DMS153 (cell line): ENCODE measurements around the gene TP53TG3.
"Not testable (repeated sequence)": the region's sequence is repeated elsewhere in the genome, so short reads cannot be mapped to it uniquely, and the experiment has no call there.

ENCODE experiments used
- DNase-seq: peaks from one replicate; lab custom pipeline; 2025; lab: John Stamatoyannopoulos, UW

The TP53TG3 gene

GRCh38 chr16:32676065-32676464, at the start of gene TP53TG3:
TP53TG3 (minus strand) TSS chr16:32676165; CDS start chr16:32676097, 68 bp downstream.
- DNase-seq = not testable (repeated sequence)

DNA sequence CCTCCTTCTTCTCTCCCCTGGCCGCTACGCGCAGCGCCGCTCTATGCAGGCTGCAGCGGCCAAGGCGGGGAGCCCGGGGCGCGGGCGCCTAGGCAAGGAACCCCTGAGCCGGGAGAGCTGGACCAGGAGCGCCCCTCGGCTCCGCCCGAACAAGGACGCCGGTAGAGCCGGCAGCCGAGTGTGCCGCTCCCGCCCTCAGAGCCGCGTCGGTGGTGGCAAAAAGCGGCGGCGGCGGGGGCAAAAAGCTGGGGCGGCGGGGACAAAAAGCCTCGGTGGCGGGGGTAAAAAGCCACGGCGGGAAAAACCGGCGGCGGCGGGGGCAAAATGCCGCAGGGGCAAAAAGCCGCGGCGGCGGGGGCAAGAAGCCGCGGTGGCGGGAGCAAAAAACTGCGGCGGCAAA, 25.1 kb downstream of the TP53TG3 start:
- not testable (repeated sequence) for DNase-seq

- DNase-seq = not testable (repeated sequence)
These were observed 28.4 kb downstream of the TP53TG3 start for GRCh38 chr16:32647562-32647961.

DNA sequence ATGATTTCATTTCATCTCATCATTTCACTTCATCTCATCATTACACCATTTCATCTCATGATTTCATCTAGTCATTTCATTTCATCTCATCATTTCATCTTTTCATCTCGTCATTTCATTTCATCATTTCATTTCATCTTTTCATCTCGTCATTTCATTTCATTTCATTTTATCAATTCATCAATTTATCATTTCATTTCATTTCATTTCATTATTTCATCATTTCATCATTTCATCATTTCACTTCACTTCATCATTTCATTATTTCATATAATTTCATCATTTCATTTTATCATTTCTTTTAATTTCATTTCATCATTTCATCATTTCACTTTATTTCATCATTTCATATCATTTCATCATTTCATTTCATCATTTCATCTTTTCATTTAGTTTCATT, 29.2 kb downstream of the TP53TG3 start:
- not testable (repeated sequence) for DNase-seq

DNA sequence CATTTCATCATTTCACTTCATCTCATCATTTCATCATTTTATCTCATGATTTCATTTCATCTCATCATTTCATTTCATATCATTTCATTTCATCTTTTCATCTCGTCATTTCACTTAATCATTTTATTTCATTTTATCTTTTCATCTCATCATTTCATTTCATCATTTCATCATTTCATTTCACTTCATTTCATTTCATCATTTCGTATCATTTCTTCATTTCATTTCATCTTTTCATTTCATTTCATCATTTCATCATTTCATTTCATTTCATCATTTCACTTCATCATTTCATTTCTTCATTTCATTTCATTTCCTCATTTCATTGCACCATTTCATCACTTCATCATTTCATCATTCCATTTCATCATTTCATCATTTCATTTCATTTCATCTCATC, 29.8 kb downstream of the TP53TG3 start:
- DNase-seq = not testable (repeated sequence)

DNA sequence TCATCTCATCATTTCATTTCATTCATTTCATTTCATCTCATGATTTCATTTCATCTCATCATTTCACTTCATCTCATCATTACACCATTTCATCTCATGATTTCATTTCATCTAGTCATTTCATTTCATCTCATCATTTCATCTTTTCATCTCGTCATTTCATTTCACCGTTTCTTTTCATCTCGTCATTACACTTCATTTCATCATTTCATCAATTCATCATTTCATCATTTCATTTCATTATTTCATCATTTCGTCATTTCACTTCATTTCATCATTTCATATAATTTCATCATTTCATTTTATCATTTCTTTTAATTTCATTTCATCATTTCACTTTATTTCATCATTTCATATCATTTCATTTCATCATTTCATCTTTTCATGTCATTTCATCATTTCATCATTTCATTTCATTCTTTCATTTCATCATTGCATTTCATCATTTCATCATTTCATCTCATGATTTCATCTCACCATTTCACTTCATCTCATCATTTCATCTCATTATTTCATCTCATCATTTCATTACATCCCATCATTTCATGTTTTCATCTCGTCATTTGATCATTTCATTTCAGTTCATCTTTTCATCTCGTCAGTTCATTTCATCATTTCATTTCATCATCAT, 30.6 kb downstream of the TP53TG3 start:
- not testable (repeated sequence) for DNase-seq

DNA sequence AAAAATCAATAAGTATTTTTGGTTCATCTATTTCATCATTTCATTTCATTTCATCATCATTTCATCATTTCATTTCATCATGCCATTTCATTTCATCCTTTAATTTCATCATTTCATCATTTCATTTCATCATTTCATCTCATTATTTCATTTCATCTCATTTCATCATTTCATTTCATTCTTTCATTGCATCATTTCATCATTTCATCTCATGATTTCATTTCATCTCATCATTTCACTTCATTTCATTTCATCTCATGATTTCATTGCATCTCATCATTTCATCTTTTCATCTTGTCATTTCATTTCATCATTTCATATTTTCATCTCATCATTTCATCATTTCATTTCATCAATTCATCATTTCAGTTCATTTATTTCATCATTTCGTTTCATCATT, 31.2 kb downstream of the TP53TG3 start:
- DNase-seq = not testable (repeated sequence)

DNA sequence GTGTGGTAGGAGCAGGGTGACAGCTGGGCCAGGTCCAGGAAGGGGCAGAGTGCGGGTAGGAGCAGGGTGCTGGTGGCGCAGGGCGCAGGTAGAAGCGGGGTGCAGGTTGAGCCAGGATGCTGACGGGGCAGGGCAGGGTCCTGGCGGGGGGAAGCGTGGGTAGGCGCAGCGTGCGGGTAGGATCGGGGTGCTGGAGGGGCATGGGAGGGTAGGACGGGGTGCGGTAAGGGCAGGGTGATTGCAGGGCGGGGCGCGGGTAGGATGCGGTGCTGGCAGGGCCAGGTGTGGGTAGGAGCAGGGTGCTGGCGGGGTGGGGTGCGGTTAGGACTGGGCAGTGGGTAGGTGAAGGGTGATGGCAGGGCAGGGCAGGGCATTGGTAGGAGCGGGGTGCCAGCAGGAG, 38.4 kb downstream of the TP53TG3 start:
- DNase-seq = not testable (repeated sequence)

- not testable (repeated sequence) for DNase-seq
These were observed 43.9 kb downstream of the TP53TG3 start for GRCh38 chr16:32632096-32632495.
